Measurements from ENCODE around the gene SOX12. TPM values are rescaled to one million over a fixed set of nuclear protein-coding genes. Genes with fewer than 3 reads are reported as not detected.

SOX12 gene
- total RNA-seq, 1 donor = 6.0 TPM

DNA sequence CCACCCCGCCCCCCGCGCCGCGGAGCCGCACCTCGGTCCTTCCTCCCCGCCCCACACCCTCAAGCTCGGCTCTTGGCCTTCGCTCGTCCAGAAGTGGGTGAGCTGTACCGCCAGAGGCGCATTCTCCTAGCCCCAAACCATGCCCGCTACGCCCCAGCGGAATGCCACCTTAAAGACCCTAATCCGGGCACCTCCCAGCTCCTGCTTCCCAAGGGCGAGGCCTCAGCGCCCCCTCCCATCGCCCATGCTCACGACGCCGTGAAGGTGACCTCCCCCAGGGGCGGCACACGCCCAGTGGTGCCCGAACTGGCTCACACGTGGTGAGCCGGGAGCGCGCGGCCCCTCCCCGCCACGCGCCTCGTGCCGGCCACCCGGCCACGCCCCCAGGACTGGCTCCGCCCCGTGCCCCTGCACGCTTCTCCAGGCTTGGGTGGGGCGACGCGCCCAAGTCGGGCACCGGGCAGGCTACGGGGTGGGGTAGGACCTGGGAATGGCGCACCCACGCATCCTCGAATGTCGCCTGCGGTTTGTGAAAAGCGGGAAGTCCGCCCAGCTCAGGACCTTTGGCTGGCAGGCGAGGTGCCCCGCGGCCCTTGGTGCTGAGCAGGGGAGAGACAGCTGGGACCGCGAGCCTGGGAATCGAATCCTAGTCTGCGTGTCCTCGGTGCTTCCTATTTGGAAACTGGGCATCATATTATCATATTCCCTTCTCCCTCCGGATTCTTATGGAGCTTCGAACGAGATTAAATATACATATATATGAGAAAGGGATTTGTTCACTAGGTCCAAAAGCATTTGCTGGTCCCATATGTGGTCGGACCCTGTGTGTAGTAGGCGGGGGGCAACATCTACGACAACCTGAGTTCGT lies 941 bp upstream of the SOX12 start:
- peak; percentile 38 for TF ChIP-seq CTCF (IDR thresholded peaks at IDR 0.05; ENCODE audit: insufficient read depth, low read depth, low read length)
- peak overlapping the region; percentile 68 for H3K4me3 ChIP-seq (ENCODE audit: low read depth, low read length)
- peak; percentile 83 for DNase-seq (ENCODE audit: low read depth)

- TF ChIP-seq CTCF (IDR thresholded peaks at IDR 0.05; ENCODE audit: insufficient read depth, low read depth, low read length) = no peak
- H3K4me3 ChIP-seq (ENCODE audit: low read depth, low read length) = peak overlapping the region; percentile 83
- DNase-seq (ENCODE audit: low read depth) = peak; percentile 63
Observed at GRCh38 chr20:325889-326644, 715 bp downstream of the SOX12 start.

DNA sequence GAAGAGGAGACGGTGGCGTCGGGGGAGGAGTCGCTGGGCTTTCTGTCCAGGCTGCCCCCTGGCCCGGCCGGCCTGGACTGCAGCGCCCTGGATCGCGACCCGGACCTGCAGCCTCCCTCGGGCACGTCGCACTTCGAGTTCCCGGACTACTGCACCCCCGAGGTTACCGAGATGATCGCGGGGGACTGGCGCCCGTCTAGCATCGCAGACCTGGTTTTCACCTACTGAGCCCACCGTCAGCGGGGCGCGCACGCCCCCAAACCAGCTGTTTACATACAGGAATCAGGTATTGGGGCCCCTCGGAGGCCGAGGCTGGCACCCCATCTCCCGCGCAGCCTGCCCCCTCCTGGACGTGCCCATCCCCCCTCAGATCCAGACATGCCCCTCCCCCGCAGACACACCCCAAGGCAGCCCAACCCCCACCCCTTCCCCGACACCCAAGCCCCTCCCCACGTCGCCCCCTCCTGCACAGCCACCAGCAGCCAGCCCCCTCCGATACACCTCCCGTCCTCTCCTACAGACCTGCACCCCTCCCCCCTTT lies 1.4 kb downstream of the SOX12 start:
- peak; percentile 18 for DNase-seq (ENCODE audit: low read depth)
- H3K4me3 ChIP-seq (ENCODE audit: low read depth, low read length) = peak overlapping the region; percentile 83
- TF ChIP-seq CTCF (IDR thresholded peaks at IDR 0.05; ENCODE audit: insufficient read depth, low read depth, low read length) = no peak

DNA sequence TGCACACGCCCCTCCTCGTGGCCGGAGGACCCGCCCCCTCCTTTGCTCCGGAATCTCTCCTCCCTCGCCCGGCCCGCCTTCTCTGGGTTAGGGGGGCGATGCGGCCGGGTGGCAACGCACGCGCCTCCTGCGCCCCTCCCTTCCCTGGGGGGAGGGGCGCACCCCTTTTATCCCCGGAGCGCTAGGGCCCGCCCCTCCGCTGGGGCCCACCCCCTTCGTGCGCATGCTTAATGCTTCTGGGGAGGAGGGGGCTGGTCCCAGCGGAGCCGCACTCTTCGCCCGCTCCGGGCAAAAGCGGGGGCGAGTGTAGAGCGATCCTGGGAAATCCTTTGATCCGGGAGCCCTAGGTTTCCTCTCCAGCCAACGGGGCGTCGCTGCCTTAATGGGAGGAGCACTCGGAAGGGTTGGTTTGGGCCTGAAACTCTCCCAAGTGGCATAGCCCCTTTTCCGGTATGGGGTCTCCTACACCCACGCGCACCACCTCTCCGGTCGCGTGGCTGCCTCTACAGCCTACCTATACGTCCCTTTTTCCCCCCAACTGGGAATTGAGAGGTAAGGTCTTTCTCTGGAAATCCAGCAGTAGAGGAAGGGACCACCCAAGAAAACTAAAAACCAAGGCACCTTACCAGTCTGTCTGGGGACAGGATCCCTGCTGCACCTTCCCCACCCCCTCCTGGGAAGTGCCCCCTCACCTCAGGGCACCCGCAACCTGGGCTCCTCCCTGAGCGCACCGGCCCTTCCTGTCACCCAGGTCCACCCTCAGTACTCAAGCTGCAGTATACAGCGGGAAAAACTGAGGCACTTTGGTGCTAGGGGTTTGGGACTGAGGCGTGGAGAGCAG lies 2.1 kb downstream of the SOX12 start:
- TF ChIP-seq CTCF (IDR thresholded peaks at IDR 0.05; ENCODE audit: insufficient read depth, low read depth, low read length) = no peak
- H3K4me3 ChIP-seq (ENCODE audit: low read depth, low read length) = peak overlapping the region; percentile 83
- DNase-seq (ENCODE audit: low read depth) = peak; percentile 96

DNA sequence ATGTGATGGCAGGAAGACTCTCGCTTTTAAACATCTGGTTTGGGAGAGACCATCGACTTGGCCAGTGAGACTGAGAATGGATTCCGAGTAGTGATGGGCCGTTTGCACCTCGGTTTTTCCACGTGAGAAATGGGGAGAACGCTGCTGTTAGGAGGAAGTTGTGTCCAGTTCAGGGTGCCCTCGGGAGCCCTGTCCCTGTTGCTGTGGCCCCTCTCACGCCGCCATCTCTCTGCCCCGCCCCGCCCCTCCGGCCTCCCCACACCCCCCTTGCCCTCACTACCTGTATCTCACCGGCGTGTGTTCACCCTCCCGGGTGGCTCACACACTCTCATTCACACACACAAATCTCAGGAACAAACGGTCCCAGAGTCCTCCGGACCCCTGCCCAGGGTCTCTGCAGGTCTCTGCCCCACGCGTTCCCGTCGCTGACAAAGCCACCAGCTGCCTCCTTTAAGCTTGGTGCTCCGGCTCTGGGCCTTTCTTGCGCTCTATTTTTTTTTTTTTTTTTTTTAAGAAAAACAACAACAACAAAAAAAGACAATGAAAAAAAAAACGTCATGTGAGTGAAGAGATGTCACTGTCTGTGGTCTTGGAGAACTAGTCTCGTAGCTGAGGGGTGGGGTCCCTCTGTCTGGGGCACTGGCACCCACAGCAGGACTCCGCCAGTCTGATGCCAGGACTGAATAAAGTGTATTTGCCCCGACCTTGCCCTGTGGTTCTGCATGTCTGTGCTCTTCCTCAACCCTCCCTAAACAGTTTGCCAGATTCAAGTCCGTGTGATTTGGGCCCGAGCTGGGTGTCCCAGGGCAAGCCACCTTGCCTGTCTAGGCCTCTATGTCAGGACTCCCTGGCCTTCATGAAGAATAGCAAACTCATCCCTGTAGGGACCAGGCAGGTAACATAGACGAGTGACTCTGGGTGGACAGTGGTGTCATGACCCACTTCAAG lies 2.9 kb downstream of the SOX12 start:
- DNase-seq (ENCODE audit: low read depth) = no peak
- no peak for TF ChIP-seq CTCF (IDR thresholded peaks at IDR 0.05; ENCODE audit: insufficient read depth, low read depth, low read length)
- peak overlapping the region; percentile 83 for H3K4me3 ChIP-seq (ENCODE audit: low read depth, low read length)

Data from fibroblast of villous mesenchyme (primary cell).